Right atrium auricular region (tissue), 2 donors: Measurements from ENCODE around the gene ATG10. TPM values are rescaled to one million over a fixed set of nuclear protein-coding genes. Genes with fewer than 3 reads are reported as not detected.
A peak's percentile ranks its signal among the peaks of the same experiment; 100 is the strongest.
"Not testable (repeated sequence)": the region's sequence is repeated elsewhere in the genome, so short reads cannot be mapped to it uniquely, and the experiment has no call there.

ENCODE experiments used
- DNase-seq: peaks from one replicate; pipeline ENCODE4 v3.0.0-alpha.2; 2019; ENCODE audit warnings: low spot score
- H3K27ac ChIP-seq, 2 donors: fragments of 200-600 bp; sonication (generic); 1 replicate in 1 of 2; 2 replicates in 1 of 2; pipeline ENCODE4 v1.5.1; 2016 to 2019
- H3K27me3 ChIP-seq, 2 donors: fragments of 200-600 bp; sonication (generic); one replicate each; pipeline versions ENCODE4 v1.5.1 to v1.6.0; 2017 to 2019
- H3K36me3 ChIP-seq: fragments of 200-600 bp; sonication (generic); one replicate; pipeline ENCODE4 v1.5.1; 2016
- H3K4me1 ChIP-seq, 2 donors: fragments of 200-600 bp; sonication (generic); one replicate each; pipeline versions ENCODE4 v1.5.1 to v1.6.0; 2017 to 2019
- H3K4me3 ChIP-seq, 2 donors: fragments of 200-600 bp; sonication (generic); 1 replicate in 1 of 2; 2 replicates in 1 of 2; pipeline ENCODE4 v1.5.1; 2017 to 2019; ENCODE audit warnings: mild to moderate bottlenecking in 1 of 2, moderate library complexity in 1 of 2
- H3K9me3 ChIP-seq, 2 donors: fragments of 200-600 bp; sonication (generic); one replicate each; pipeline ENCODE4 v1.5.1; 2019
- CTCF ChIP-seq, 2 donors: fragments of 200-600 bp; sonication (generic); IDR thresholded peaks; one replicate each; pipeline ENCODE4 v1.5.1; 2019; ENCODE audit warnings: antibody characterized with exemption in 2 of 2
- total RNA-seq, 2 donors: library from RNA; depleted of rRNA; stranded (reverse); fragments of >200 nt; gene quantifications; one replicate each; pipeline ENCODE4 v1.1.0, GENCODE V29; 2016

The ATG10 gene
- total RNA-seq, 2 donors from 2014 or later, result 4.2 to 5.6 TPM

GRCh38 chr5:81971111-81971711 lies 612 bp upstream of the ATG10 start:
- Histone ChIP-seq H3K27me3 (no peaks in the 10 kb centered on the region), H3K27ac (peak overlapping the region; percentile 97 to 98), H3K36me3 (no peaks in the 10 kb centered on the region), H3K4me1 (peaks cover 0 to 15% of the 10 kb centered on the region in 2 donors), H3K4me3 (peak overlapping the region; percentile 65 to 74), H3K9me3 (no peaks in the 10 kb centered on the region)
- DNase-seq, result no peak
- TF ChIP-seq CTCF (IDR thresholded peaks at IDR 0.05), result no peak

DNA sequence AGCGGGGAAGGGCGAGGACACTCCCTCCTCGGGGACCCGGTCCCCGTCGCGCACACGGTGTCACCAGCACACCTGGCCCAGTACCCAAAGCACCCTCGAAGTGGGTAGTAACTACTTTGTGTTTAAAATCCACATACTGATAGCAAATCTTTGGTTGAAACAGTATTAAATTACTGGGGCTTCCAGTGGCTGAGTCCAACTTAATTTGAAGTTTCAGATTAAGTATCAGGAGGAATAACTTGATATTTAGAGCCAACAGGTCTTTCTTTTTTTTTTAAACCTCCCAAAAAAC lies 615 bp downstream of the ATG10 start:
- H3K27ac ChIP-seq, result peak overlapping the region; percentile 97 to 98
- peaks cover 0 to 15% of the 10 kb centered on the region in 2 donors for H3K4me1 ChIP-seq
- no peak for DNase-seq
- TF ChIP-seq CTCF (IDR thresholded peaks at IDR 0.05), result no peak
- H3K9me3 ChIP-seq, result no peaks in the 10 kb centered on the region
- H3K27me3 ChIP-seq, result no peaks in the 10 kb centered on the region
- peak overlapping the region; percentile 65 to 74 for H3K4me3 ChIP-seq
- H3K36me3 ChIP-seq, result no peaks in the 10 kb centered on the region

GRCh38 chr5:81980160-81980559 lies 8.3 kb downstream of the ATG10 start:
- no peaks in the 10 kb centered on the region for H3K4me1 ChIP-seq
- TF ChIP-seq CTCF (IDR thresholded peaks at IDR 0.05), result no peak

DNA sequence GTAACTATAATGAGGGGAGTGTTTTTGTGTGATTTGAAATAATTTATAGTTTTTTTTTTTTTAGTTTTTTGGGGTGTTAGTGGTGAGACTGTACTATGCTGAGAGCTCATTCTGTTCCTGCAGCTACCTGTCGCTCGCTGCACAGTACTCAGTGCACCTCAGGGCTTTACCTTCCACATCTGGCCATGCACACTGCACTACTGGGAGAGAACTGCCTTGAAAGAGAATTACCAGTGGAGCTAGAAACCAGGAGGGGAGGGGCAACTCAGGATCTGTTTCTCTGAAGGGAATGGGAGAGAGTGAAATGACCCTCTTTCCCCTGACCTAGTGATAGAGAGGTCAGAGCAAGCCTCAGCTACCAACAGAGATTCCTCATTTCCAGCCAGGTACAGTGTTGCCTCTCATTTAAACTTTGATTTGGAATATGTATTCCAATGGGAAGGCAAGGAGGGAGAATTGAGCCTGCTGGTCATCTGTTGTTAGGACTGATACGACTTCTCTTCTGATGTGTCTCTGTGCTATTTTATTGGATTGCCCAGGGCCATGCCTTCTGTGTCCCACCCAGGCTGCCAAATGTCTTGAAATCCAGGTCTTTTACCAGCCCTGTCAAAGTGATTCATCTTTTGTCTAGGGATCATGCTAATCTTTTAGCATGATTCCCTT lies 8.9 kb downstream of the ATG10 start:
- Histone ChIP-seq H3K27ac (no peak overlapping the region), H3K4me1 (no peaks in the 10 kb centered on the region), H3K36me3 (no peaks in the 10 kb centered on the region), H3K27me3 (no peaks in the 10 kb centered on the region), H3K9me3 (no peaks in the 10 kb centered on the region), H3K4me3 (no peak overlapping the region)
- no peak for DNase-seq
- no peak for TF ChIP-seq CTCF (IDR thresholded peaks at IDR 0.05)

More at GRCh38 chr5:81980160-81980559, 8.3 kb downstream of the ATG10 start:
- Histone ChIP-seq H3K36me3 (no peaks in the 10 kb centered on the region), H3K27ac (no peak overlapping the region), H3K4me3 (no peak overlapping the region), H3K27me3 (no peaks in the 10 kb centered on the region), H3K9me3 (no peaks in the 10 kb centered on the region)
- DNase-seq, result no peak

DNA sequence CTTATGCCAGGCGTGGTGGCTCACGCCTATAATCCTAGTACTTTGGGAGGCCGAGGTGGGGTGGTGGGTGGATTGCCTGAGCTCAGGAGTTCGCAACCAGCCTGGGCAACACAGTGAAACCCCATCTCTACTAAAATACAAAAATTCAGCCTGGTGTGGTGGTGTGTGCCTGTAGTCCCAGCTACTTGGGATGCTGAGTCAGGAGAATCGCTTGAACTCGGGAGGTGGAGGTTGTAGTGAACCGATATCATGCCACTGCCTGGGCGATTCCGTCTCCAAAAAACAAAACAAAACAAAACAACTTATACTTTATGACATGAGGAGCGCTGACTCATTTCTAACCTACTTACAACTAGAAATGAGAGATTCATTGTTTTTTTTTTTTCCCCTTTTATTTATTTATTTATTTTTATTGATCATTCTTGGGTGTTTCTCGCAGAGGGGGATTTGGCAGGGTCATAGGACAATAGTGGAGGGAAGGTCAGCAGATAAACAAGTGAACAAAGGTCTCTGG lies 10.4 kb downstream of the ATG10 start:
- H3K27me3 ChIP-seq, DNase-seq, H3K4me3 ChIP-seq, H3K9me3 ChIP-seq, H3K36me3 ChIP-seq, H3K4me1 ChIP-seq, H3K27ac ChIP-seq: not testable (repeated sequence)

DNA sequence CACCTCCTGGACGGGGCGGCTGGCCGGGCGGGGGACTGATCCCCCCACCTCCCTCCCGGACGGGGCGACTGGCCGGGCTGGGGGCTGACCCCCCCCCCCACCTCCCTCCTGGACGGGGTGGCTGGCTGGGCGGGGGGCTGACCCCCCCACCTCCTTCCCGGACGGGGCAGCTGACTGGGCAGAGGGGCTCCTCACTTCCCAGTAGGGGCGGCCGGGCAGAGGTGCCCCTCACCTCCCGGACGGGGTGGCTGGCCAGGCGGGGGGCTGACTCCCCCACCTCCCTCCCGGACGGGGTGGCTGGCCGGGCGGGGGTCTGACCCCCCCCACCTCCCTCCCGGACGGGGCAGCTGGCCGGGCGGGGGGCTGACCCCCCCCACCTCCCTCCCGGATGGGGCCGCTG lies 11.3 kb downstream of the ATG10 start:
- H3K9me3 ChIP-seq, H3K27me3 ChIP-seq, H3K4me1 ChIP-seq, H3K4me3 ChIP-seq, H3K27ac ChIP-seq, H3K36me3 ChIP-seq, DNase-seq: not testable (repeated sequence)

DNA sequence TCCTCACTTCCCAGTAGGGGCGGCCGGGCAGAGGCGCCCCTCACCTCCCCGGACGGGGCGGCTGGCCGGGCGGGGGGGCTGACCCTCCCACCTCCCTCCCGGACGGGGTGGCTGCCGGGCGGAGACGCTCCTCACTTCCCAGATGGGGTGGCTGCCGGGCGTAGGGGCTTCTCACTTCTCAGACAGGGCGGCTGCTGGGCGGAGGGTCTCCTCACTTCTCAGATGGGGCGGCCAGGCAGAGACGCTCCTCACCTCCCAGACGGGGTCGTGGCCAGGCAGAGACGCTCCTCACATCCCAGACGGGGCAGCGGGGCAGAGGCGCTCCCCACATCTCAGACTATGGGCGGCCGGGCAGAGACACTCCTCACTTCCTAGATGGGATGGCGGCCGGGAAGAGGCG lies 11.7 kb downstream of the ATG10 start:
- not testable (repeated sequence) for H3K9me3 ChIP-seq, H3K27ac ChIP-seq, DNase-seq, H3K4me1 ChIP-seq, H3K27me3 ChIP-seq, H3K36me3 ChIP-seq, H3K4me3 ChIP-seq
